NOMO-1 (cell line): ENCODE measurements around the gene ROR1.
"Not testable (repeated sequence)": the region's sequence is repeated elsewhere in the genome, so short reads cannot be mapped to it uniquely, and the experiment has no call there.

Source experiments
- DNase-seq, 2 experiments: peaks; one replicate each; lab custom pipeline; 2025; ENCODE audit not compliant: unreplicated experiment in 2 of 2; lab: John Stamatoyannopoulos, UW

The ROR1 gene

DNA sequence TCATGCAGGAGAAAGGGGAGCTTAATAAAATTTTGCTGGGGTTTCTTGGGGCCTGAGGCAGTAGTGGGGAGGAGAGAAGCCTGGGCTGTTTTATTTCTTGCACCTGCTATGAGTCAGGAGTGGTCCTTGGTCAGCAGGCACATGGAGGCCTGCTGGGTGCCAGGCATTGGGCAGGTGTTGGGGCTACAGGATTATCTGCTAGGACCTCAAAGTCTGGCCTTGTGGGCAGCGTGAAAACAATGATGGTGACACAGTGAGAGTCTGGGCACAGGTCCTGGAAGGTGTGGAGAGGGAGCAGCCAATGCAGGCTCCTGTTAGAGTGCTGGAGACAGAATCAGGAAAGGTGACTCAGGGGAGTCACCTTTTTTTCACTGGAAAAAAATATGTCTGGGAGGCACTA, 17.2 kb downstream of the ROR1 start:
- no peak for DNase-seq

DNA sequence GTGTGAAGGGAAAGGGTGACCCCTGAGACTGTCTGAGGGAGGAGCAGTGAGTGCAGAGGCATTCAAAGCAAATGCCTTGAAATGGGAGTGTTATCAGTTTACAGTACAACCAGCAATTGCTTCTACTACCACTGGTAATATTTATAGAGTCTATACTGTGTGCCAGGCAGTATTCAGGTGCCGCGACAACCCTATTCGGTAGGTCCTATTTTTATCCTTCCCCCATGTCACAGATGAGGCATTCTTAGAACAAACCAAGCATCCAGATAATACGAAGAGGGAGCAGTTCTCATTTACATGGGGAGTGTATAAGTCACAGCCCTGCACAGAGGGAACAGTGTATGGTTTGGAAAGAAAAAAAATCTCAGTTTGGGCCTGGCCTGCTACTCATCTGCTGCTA, 18.3 kb downstream of the ROR1 start:
- DNase-seq, result no peak

DNA sequence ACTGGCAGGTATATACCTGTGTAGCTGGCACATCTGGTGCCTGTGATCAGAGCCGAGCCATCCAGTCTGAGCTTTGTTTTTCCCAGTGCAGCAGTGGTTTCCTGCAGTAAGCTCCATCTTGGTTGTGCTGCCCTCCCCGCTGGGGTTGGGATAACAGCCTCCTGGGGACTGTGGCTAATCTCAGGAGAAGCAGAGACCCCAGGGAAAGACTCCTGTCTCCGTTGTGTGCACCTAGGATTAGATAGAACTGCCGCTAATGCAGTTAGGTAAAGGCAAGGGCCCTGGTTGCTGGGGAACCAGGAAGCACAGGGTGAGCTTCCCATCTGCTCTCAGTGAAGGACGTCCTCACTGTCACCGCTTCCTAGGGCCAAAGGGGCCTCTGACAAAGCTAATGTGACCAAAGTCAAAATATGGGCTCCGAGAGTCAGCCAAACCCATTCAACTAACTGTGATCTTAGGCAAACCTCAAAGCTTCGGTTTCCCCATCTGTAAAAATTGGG, 20.0 kb downstream of the ROR1 start:
- no peak for DNase-seq

DNA sequence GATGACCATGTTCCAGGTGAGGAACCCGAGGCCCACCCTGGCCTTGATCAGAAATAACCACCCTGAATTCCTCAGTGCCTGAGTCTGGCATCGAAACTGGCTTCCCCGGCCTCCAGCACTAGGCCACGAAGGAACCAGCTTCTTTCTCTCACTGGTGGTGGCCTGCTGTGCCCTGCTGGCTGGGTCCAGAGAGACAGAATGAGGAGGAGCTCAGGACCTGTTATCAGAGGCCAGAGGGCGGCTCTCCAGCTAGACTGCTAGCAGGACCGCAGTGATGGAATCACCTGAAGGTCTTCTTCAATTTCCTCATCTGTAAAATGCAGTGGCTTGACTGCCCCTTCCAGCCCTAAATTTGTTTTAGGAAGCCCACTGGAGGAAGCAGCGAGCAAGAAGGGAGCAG, 20.5 kb downstream of the ROR1 start:
- DNase-seq, result no peak

DNA sequence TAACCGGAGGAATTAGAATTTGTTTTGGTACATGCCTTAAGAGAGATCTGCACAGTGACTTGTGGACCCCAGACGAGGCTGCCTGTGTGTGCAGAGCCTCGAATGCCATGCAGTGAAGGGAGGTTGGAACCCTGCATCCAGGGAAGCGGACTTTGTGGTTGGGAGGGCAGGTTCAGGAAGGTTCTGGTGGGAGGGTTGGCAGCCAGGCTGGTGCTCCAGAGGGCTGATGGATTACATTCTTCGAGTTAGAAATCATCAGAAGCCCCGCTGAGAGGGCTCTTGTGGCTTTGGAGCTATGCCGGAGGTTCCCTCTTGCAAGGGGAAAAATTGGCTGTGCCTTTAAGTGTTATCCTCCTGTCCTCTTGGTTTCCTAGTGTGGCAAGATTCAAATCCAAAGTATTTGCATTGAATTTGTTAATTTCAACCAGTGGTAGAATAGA, 21.1 kb downstream of the ROR1 start:
- no peak for DNase-seq

DNA sequence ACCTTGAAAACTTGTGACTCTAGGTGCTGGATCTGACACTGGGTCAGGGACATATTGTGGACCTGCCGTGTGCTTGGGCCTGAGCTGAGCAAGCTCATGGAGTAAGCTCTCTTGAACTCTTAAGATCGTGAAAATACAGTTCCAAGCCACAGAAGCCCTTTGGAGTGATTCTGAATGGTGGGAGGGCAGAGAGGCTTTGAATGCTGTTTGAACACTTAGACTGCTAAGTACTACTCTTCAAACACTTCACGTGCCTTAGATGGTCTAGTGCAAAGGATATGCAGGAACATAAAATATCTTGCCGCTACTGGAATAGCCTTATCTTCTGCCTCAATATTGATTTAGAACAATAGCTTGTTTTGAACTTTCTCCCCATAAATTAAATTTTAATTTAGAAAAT, 21.6 kb downstream of the ROR1 start:
- no peak for DNase-seq

DNA sequence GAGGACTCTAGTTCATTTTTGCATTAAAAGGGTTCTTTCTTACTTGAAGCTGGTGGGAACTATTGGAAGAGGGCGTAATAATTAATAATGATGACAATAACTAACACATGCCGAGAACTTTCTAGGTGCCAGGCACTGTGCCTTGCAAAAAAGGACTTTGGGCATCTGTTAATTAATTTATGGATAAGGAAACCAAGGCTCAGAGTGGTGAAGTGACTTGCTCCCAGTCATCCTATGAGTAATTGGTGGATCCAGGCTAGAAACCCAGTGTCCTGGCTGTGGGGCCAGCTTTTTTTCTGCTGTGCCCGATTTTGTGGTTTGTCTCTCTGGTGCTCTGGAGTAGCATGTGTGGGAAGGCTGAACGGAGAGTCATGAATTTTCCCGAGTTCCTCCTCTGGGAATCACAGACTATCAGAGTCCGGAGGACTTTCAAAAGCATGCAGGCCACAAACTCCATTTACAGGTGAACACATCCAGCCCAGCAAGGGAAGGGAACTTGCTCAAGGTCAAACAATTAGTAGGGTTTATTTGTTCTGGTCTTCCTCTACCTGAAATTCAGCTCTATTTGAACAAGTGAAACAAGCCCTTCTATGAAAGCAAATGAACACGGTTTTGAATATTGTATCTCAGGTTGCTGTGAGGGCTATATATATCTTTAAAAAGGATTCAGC, 23.4 kb downstream of the ROR1 start:
- DNase-seq, result no peak

DNA sequence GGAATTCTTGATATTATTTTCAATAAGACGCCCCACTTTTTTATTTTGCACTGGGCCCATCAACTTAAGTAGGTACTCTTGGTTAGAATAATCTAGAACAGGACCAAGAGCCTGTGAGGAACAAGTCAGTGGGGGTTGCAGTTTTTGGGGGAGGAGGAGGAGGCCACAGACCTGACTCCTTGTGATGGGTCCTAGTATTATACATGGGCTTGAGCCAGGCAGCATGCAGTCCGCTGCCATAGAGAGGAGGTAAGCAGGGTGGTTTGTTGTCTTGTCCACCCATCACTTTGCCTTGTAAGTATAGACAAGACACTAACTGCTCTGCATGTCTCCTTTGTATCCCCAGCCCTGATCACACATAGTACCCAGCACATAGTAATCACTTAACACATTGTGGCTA, 24.5 kb downstream of the ROR1 start:
- DNase-seq, result no peak

DNA sequence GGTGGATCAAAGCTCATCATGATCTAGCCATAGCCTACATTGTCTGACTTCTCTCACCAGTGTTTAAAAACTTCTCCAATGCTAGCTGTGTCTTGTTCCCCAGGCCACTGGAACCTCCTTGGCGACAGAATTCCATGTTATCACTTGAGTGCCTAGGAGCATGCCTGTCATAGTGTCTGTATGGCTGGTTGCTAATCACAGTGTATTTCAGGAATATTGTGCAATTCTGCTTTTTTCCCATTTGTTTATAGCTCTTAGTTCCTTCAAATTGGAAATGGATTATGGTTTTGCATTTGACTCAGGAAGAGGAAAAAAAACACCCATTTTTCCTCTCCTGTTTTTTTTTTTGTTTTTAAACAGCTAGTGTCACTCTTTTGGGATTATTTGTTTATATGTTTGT, 25.5 kb downstream of the ROR1 start:
- DNase-seq, result no peak

DNA sequence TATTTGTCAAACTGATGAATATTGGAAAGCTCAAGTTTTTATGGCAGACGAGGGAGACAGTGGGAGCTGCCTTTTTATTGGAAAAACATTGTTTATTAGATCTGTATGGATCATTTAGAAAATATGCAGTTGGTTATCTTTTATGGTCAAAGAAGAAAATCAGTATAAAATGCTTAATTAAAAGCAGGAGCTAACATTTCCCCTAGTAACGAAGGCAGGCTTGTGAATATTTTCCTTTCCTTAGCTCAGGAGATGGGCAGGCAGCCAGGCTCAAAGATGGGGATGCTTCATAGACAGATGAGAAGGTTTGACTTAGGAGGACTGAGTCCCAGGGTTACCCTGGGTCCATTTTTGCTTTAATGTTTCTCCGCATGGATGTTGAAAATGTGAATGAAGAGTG, 26.0 kb downstream of the ROR1 start:
- no peak for DNase-seq

DNA sequence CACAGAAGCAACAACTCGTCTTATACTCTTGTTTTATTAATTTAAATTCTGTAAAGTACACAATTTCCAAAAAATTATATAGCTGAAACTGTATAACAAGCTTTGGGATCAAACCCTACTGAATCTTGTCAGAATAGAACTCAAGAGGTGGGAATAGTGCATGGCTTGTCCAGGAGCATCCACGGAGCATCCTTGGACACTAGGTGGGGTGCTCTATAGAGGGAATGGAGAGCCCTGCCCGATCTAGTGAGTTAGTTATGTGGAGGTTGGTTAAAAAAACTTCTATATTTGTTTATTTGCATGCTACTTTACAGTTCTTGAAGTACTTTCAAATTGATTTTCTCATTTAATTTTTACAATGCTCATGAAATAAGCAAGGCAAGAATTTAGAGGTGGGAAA, 28.3 kb downstream of the ROR1 start:
- DNase-seq, result no peak

DNA sequence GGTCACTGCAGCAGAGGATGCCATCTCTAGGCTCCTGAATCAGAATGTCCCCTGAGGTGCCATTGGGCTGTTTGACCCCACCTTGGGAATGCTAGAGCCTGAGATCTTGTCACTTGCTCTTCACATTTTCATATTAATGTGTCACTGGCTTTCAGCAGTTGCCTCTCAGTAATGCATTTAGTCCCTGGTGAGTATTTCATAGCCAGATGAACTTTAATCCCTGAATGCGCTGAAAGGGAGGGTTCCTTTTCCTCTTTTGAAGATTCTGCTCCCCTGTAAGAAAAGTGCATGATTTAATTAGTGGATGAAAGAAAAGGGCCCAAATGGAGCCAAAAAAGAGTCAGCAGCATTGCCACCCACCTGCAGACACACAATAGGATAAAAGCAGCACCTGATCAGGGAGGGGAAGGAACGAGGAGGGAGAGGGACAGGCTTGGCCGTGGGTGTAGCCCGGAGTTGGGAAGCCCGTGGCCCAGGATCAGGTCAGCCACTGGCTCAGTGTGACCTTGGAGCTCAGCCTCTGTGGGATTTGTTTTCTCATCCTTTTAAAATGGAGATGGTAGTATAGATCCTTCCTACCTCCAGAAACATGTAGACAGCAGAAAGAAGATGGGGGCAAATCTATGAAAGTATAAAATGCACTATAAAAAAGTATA, 31.1 kb downstream of the ROR1 start:
- DNase-seq, result no peak

DNA sequence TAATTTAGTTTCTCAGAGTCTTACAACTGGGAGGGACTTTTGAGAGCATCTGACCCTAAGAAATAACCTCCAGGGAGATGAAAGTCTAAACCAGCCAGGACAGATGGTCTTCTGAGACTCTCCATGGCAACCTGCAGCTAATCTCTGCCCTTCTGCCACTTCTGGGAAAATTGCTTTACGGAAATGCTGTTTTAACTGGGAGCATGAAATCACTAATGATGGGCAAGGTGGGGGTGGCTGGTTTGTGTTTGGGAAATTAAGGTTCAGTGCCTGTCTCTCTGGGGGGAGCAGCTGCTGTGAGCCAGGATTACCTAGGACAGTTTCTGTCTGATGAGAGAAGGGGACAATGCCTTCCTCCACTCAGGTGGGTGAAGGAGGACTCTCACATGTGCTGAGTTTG, 33.2 kb downstream of the ROR1 start:
- DNase-seq, result no peak

DNA sequence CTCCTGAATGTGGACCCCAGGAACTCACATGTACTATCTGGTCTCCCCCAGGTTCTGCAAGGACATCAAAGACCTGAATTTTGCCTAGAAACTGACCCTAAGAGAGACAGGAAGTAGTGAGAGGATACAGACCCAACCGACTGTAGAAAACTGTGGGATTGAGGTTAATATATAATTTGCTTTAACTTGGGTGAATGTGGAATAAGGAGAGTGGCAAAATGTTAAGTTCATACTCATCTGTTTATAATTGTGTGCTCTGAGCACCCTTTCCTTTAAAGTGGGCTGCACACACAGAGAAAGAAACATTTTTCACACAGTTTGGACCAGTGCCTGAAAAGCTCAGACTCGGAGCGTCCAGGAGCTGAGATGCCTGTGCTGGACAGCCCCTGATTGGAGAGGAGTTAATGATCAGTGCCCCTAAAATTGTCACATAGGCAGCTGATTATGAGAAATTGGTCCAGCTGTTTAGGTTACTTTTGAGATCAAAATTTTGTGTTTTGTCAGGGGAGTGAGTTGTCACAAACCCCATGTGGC, 37.2 kb downstream of the ROR1 start:
- DNase-seq, result no peak

DNA sequence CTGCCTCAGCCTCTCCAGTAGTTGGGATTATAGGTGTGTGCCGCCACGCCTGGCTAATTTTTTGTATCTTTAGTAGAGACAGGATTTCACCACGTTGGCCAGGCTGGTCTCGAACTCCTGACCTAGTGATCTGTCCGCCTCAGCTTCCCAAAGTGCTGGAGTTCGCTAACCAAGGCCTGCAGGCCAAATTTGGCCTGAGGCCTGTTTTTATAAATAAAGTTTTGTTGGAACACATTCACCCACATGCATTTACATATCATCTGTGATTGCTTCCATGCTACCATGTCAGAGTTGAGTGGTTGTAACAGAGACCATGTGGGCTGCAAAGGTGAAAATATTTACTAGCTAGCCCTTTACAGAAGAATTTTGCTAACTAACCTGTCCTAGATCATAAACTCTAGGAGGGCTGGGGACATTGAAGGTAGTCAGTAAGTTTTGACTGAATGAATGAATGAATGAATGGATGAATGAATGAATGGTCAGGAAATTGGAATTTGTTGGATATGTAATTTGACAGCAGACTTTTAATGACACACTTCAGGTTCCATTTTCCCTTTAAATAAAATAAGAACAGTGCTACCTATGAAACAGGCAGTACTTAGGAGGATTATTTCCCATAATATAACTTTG, 38.4 kb downstream of the ROR1 start:
- DNase-seq, result no peak

DNA sequence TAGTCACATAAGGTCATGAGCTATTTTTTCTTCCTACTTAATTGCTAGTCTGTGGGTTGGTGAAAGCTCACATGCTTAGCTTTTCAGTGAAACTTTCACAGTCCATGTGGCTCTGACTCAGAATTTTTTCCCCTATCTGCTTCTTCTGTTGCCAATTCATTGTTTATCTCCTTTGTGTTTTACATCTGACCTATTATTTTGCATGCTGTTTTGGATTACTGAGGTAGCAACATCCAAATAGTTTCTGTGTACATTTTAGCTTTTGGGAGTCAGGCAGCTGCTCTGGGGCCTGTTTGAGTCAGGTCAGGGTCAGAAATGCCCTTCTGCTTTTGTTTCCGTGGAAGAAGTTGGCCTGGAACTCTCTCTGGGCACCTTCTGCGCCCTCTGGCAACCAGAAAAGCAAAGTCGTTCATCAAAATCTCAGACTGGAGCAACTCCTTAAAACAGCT, 40.0 kb downstream of the ROR1 start:
- DNase-seq, result no peak

DNA sequence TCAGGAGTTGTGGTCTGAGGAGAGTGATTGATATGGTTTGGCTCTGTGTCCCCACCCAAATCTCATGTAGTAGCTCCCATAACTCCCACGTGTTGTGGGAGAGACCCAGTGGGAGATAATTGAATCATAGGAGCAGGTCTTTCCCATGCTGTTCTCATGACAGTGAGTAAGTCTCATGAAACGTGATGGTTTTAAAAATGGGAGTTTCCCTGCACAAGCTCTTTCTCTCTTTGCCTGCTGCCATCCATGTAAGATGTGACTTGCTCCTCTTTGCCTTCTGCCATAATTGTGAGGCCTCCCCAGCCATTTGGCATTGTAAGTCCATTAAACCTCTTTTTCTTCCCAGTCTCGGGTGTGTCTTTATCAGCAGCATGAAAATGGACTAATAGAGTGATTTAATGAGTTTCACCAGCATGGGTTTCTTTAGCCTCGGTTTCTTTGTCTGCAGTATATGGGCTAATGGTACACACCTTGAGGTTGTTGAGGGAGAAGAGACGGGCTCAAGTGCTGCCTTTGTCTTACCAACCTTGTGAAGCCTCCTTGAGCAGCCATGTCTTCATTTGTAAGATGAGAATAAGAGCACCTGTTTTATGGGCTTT, 42.5 kb downstream of the ROR1 start:
- not testable (repeated sequence) for DNase-seq

DNA sequence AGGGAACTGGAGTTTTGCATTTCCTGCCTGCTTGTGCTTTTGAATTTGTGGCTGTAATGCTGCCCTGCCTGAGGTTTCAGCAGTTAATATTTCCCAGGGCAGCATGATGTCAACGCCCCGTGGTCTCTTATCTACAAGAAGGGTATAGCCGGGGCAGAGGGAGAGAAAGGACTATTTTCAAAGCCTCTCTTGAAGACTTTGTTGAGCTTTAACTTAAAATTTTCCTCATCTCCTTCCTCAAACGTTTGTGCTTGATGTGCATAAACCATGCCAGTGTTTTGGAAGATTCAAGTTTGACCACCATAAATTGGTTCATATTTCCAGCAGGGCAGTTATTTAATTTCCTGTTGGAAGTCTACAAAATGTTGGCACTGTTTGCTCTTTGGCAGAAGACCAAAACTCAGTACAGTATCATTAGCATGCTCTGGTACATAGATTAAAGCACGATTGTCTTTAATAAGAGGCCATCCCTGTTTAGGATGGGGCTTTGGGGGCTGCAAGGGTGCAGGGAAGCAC, 43.4 kb downstream of the ROR1 start:
- DNase-seq, result no peak

DNA sequence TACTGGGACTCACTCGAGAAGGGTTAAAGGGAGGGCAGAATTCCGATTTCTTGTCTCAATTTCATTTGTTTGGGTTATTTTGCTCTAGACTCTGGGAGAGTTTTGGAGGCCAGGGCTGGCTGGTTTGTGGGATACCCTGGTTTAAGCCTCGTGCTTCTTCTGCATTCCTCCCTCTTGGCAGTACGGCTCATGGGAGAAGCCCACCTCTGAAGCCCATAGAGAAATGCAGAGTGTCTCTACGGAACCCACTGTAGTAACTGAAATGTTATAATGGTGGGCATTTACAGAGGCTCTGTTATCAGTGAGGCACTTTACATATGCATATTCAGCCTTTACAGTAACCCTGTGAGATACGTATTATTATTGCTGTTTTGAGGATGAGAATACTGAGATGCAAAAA, 43.9 kb downstream of the ROR1 start:
- no peak for DNase-seq

DNA sequence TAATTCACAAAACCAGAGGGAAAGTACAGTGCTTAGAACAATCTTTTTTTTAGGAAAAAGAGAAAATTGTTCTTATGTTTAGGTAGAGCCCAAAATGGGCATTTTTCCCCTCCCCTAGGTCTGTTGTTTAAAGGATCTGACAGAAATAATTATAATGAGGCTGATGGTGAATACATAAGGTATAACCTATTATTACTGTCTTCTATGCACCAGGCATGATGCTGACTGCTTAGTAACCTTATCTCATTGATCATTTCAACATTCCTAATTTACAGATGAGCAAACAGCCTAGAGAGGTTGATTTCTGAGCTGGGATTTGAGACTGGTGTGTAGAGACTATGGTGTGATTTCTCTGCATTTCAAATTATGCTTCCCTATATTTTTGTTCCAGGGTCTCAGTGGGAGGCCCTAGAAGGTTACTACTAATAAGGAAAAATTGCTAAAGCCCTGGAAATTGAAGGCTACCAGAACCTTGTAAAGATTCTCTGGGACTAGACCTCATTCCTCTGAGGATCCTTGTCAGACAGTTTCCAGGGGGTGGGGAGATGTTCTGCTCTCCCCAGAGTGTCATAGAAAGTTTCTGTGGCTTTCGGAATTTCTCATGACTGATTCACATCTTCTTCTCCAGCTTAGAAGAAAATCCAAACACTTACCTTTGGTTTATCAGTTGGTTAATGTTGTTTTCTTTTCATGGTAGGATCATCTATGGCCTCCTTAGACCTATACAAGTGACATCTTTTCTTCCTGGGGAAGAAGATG, 44.9 kb downstream of the ROR1 start:
- DNase-seq, result no peak
